Measurements from ENCODE around the gene TAOK2. TPM values are rescaled to one million over a fixed set of nuclear protein-coding genes. Genes with fewer than 3 reads are reported as not detected.
A peak's percentile ranks its signal among the peaks of the same experiment; 100 is the strongest.

The TAOK2 gene
- total and polyA plus RNA-seq, 2 of the 13 experiments (the other 11 are each of a cell fraction or from before 2014, with no cell fraction given) = 17.4 to 43.2 TPM

DNA sequence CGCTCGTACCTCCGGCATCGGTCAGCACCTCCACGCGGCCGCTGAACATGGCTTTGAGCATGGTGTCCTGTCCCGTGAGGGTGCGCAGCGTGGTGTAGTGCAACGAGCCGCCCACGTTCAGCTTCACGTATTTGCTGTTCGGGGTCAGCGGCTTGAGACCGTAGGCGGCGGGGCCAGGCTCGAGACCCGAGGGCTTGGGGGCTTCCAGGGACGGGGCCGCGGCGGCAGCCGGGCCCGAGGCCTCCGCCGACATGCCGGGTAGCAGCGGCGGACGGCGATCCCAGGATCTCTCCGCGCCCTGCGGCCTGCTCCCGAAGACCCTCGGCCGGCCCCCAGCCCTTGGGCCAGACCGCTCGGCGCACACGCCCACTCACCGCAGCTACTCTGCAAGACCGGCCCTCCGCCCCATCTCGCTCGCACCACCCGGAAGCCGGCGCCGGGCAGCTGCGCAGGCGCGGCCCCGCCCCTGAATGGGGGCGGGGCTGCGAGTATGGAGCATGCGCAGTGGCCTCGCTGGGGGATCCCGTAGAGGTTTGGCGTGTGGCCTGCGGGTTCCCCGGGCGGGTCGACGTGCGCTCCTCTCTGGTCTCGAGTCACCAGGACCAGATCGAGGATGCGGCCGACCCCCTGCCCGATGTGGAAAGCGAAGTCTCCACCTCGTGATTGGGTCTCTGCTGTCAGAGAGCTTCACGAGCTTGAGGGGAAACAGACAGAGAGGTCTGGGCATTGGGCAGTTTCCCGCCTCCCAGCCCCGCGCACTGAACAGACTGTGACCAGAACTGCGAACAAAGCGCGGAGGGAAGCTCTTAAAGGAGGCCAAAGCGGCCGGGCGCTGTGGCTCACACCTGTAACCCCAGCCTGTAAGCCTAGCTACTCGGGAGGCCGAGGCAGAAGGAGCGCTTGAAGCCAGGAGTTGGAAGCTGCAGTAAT lies 47.6 kb upstream of the TAOK2 start, which contains the start of gene KCTD13 (continued):
- TF ChIP-seq ZBTB49 (CRISPR knock-in tag; IDR thresholded peaks at IDR 0.05; ENCODE audit: borderline replicate concordance) = 0 out of 2 replicates have a peak, but pooled peaks have one; percentile 43
- TF ChIP-seq GMEB2 (CRISPR knock-in tag; IDR thresholded peaks at IDR 0.05; ENCODE audit: low read depth) = no peak; the same call in 1 of the 2 replicates
- TF ChIP-seq NFKBIZ (CRISPR knock-in tag; IDR thresholded peaks at IDR 0.05) = no peak; the same call in 1 of the 2 replicates
- no peak for TF ChIP-seq MBNL3 (CRISPR knock-in tag; conservative IDR thresholded peaks at IDR 0.05)
- TF ChIP-seq, protein P1, sequence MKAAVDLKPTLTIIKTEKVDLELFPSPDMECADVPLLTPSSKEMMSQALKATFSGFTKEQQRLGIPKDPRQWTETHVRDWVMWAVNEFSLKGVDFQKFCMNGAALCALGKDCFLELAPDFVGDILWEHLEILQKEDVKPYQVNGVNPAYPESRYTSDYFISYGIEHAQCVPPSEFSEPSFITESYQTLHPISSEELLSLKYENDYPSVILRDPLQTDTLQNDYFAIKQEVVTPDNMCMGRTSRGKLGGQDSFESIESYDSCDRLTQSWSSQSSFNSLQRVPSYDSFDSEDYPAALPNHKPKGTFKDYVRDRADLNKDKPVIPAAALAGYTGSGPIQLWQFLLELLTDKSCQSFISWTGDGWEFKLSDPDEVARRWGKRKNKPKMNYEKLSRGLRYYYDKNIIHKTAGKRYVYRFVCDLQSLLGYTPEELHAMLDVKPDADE (CRISPR knock-in tag; IDR thresholded peaks at IDR 0.05) = no peak
- TF ChIP-seq BRF2 (CRISPR knock-in tag; IDR thresholded peaks at IDR 0.05) = peak; percentile 64; the same call in 1 of the 2 replicates
- TF ChIP-seq, protein P2, sequence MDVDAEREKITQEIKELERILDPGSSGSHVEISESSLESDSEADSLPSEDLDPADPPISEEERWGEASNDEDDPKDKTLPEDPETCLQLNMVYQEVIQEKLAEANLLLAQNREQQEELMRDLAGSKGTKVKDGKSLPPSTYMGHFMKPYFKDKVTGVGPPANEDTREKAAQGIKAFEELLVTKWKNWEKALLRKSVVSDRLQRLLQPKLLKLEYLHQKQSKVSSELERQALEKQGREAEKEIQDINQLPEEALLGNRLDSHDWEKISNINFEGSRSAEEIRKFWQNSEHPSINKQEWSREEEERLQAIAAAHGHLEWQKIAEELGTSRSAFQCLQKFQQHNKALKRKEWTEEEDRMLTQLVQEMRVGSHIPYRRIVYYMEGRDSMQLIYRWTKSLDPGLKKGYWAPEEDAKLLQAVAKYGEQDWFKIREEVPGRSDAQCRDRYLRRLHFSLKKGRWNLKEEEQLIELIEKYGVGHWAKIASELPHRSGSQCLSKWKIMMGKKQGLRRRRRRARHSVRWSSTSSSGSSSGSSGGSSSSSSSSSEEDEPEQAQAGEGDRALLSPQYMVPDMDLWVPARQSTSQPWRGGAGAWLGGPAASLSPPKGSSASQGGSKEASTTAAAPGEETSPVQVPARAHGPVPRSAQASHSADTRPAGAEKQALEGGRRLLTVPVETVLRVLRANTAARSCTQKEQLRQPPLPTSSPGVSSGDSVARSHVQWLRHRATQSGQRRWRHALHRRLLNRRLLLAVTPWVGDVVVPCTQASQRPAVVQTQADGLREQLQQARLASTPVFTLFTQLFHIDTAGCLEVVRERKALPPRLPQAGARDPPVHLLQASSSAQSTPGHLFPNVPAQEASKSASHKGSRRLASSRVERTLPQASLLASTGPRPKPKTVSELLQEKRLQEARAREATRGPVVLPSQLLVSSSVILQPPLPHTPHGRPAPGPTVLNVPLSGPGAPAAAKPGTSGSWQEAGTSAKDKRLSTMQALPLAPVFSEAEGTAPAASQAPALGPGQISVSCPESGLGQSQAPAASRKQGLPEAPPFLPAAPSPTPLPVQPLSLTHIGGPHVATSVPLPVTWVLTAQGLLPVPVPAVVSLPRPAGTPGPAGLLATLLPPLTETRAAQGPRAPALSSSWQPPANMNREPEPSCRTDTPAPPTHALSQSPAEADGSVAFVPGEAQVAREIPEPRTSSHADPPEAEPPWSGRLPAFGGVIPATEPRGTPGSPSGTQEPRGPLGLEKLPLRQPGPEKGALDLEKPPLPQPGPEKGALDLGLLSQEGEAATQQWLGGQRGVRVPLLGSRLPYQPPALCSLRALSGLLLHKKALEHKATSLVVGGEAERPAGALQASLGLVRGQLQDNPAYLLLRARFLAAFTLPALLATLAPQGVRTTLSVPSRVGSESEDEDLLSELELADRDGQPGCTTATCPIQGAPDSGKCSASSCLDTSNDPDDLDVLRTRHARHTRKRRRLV (CRISPR knock-in tag; IDR thresholded peaks at IDR 0.05) = 0 out of 2 replicates have a peak, but pooled peaks have one; percentile 82
- peak; percentile 91 for TF ChIP-seq ZNF274 (CRISPR knock-in tag; IDR thresholded peaks at IDR 0.05)
- TF ChIP-seq MED1 (CRISPR knock-in tag; IDR thresholded peaks at IDR 0.05) = peak; percentile 82
- no peak for TF ChIP-seq SOX6 (IDR thresholded peaks at IDR 0.05)
- TF ChIP-seq SOX6 (CRISPR knock-in tag; IDR thresholded peaks at IDR 0.05) = peak; percentile 46; the same call in 1 of the 2 replicates
- TF ChIP-seq CREBL2 (CRISPR knock-in tag; IDR thresholded peaks at IDR 0.05; ENCODE audit: borderline replicate concordance) = no peak; the same call in 1 of the 2 replicates
- peak; percentile 91 for TF ChIP-seq BRCA1 (CRISPR knock-in tag; IDR thresholded peaks at IDR 0.05)
- no peak for TF ChIP-seq CC2D1A (CRISPR knock-in tag; IDR thresholded peaks at IDR 0.05)
- no peak for TF ChIP-seq ZNF572 (CRISPR knock-in tag; IDR thresholded peaks at IDR 0.05)
- TF ChIP-seq RBM22 (optimal IDR thresholded peaks at IDR 0.05; ENCODE audit: low read length) = no peak
- TF ChIP-seq ZNF720 (CRISPR knock-in tag; IDR thresholded peaks at IDR 0.05) = 0 out of 2 replicates have a peak, but pooled peaks have one; percentile 35

Measured in HepG2 (cell line).